GM21737 (cell line): Measurements from ENCODE around the gene CEACAM16.
A peak's percentile ranks its signal among the peaks of the same experiment; 100 is the strongest.
"Not testable (repeated sequence)": the region's sequence is repeated elsewhere in the genome, so short reads cannot be mapped to it uniquely, and the experiment has no call there.

Experiments used
- ATAC-seq: cut with Tn5 transposase; IDR thresholded peaks from one replicate; pipeline ENCODE4 v1.9.1; 2021; ENCODE audit warnings: mild to moderate bottlenecking, moderate library complexity; ENCODE audit not compliant: unreplicated experiment

Gene CEACAM16

DNA sequence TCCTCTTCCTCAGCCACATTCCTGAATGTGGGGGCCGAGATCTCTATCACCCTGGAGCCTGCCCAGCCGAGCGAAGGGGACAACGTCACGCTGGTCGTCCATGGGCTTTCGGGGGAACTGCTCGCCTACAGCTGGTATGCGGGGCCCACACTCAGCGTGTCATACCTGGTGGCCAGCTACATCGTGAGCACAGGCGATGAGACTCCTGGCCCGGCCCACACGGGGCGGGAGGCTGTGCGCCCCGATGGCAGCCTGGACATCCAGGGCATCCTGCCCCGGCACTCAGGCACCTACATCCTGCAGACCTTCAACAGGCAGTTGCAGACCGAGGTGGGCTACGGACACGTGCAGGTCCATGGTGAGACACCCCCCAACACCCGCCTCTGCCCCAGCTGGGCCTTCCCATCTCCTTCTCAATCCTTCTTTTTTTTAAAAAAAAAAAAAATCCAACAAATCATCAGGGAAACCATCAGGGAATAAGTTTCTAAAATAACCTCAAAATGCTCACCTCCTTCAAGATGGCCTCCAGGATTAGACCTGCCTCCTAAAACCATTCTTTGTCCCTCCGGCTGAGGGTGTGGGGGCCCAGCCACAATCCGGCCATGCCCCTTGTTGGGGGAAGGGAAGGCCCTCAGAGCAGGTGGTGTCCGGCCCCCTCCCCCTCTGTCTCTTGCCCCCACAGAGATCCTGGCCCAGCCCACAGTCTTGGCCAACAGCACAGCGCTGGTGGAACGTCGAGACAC, 4.6 kb downstream of the CEACAM16 start:
- ATAC-seq: no peak

- ATAC-seq: no peak
Observed at GRCh38 chr19:44704982-44705381, 6.0 kb downstream of the CEACAM16 start.

- no peak for ATAC-seq
Observed at GRCh38 chr19:44705502-44706010, 6.6 kb downstream of the CEACAM16 start.

DNA sequence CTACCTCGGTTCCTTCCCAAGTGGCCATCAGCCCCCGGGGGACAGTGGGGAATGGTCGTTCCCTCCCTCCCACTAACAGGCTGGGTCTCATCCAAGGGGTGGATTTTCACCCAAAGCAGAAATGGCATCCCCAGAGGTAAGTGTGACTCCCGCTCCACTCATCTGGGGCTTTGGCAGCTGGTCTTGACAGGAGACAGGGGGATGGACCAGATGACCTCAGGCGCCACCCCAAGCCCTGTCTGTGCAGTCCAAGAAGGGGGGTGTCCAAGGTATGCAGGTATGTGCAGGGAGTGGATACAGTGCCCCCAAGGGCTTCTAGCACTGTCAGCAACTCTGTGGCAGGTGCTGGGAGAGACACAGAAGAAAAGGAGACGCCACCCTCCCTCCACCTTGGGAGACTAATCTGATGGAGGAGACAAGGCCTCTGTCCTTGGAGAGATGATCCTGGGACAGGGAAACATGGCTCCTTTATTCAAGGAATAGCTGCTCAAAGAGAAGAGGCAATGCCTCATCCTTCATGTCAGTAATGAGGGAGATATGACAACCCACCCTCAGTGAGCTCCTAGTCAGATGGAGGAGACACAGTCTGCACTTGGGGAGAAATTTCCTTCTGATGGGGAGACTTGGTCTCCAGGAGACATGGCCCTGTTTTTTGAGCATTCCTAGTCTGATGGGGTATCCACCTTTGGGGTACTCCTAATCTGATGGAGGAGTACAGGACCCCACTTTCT, 7.7 kb downstream of the CEACAM16 start:
- ATAC-seq: no peak

GRCh38 chr19:44707794-44708193, 8.8 kb downstream of the CEACAM16 start:
- ATAC-seq: no peak

DNA sequence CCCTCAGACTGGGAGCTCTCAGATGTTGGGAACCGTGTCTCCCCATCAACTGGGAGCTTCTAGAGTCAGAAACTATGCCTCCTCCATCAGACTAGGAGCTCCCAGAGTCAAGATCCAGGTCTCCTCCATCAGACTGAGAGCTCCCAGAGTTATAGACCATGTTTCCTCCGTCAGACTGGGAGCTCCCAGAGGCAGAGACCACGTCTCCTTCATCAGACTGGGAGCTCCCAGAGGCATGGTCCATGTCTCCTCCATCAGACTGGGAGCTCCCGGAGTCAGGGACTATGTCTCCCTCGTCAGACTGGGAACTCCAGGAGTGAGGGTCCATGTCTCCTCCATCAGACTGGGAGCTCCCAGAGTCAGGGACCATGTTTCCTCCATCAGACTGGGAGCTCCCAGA, 10.0 kb downstream of the CEACAM16 start:
- no peak for ATAC-seq

DNA sequence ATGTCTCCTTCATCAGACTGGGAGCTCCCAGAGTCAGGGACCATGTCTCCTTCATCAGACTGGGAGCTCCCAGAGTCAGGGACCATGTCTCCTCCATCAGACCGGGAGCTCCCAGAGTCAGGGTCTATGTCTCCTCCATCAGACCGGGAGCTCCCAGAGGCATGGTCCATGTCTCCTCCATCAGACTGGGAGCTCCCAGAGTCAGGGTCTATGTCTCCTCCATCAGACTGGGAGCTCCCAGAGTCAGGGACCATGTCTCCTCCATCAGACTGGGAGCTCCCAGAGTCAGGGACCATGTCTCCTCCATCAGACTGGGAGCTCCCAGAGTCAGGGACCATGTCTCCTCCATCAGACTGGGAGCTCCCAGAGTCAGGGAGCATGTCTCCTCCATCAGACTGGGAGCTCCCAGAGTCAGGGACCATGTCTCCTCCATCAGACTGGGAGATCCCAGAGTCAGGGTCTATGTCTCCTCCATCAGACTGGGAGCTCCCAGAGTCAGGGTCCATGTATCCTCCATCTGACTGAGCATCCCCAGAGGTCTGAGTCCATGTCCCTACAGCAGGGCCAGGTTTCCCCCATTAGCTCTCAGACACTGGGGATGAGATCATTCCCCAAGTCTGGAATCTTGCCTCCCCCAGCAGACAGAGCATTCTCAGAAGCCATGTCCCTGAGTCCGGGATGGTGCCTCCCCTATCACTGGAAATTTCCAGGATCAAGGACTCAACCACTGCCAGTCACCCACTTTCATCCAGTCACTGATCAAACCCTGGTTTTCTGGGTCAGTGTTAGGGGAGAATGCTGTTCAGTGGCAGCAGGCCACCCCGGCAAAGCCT, 10.7 kb downstream of the CEACAM16 start:
- not testable (repeated sequence) for ATAC-seq

DNA sequence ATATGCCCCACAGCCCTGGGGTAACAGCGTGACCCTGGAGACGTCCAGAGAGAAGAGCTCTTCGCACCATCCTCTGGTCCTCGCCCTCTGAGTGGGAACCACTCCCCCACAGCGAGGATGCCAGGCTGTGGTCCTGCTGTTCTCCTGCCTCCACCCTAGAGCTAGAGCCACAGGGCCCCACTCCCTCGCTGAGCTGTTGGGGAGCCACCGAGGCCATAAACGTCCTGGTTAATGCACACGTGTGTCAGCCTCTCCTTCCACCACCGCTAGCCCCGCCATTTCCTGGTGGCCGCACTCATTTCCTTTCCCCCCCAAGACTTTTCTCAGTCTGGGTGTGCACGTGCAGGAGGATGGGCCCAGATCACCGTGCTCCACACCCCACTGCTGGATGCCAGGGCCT, 11.5 kb downstream of the CEACAM16 start:
- ATAC-seq: no peak

GRCh38 chr19:44712864-44713515, 14.0 kb downstream of the CEACAM16 start:
- no peak for ATAC-seq

DNA sequence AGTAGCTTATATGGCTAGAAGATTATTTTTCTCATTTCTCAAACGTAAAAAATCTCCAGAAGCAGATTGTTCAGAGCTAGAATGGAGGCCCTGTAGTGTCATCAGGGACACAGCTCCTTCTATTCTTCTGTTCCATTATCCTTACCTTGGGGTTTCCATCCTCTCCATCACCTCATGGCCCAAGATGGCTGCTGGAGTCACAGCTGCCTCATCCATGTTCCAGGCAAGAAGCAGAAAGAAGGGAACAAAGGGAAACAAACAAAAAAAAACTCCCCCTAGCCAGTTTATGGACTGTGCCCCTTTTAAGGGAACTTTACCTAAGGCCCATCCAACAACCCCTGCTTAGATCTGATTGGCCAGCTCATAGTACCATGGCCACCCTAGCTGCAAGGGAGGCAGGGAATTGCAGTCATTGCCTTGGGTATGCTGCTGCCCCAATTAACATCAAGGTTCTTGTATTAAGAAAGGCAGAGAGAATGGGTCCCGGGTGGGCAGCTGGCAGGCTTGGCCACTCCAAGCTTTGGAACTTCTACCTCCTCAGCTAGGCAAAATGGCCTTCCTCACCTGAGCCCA, 15.7 kb downstream of the CEACAM16 start:
- ATAC-seq: no peak

- ATAC-seq: no peak
Observed at GRCh38 chr19:44717603-44718002, 18.7 kb downstream of the CEACAM16 start.

GRCh38 chr19:44718441-44719261, 19.7 kb downstream of the CEACAM16 start:
- no peak for ATAC-seq

GRCh38 chr19:44719262-44719701, 20.3 kb downstream of the CEACAM16 start:
- no peak for ATAC-seq

DNA sequence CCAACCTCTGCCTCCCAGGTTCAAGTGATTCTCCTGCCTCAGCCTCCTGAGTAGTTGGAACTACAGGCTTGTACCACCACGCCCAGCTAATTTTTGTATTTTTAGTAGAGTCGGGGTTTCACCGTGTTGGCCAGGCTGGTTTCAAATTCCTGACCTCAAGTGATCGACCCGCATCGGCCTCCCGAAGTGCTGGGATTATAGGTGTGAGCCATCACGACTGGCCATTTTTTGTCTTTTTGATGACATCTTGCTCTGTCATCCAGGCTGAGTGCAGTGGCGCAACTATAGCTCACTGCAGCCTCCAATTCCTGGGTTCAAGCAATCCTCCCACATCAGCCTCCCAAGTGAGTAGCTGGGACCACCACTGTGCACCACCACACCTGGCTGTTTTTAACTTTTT, 21.4 kb downstream of the CEACAM16 start:
- not testable (repeated sequence) for ATAC-seq

GRCh38 chr19:44720945-44721344, 22.0 kb downstream of the CEACAM16 start:
- no peak for ATAC-seq

GRCh38 chr19:44721369-44721768, 22.4 kb downstream of the CEACAM16 start:
- not testable (repeated sequence) for ATAC-seq

GRCh38 chr19:44722131-44723121, 23.5 kb downstream of the CEACAM16 start:
- ATAC-seq: no peak

- peak; percentile 14 for ATAC-seq
Observed at GRCh38 chr19:44723299-44723951, 24.5 kb downstream of the CEACAM16 start.
